H9 (cell line): ENCODE results near the gene DCC. TPM values are rescaled to one million over a fixed set of nuclear protein-coding genes. Genes with fewer than 3 reads are reported as not detected.

ENCODE experiments used
- DNase-seq: peaks from one replicate; pipeline ENCODE4 v3.0.0-alpha.2; 2017
- H2AFZ ChIP-seq: one replicate; pipeline ENCODE4 v1.6.1; 2013; ENCODE audit warnings: mild to moderate bottlenecking, low read length, control low read depth, moderate library complexity
- H2AK5ac ChIP-seq: 2 replicates; pipeline ENCODE4 v1.6.1; 2013; ENCODE audit warnings: low read length, control low read depth, mixed read lengths; ENCODE audit not compliant: insufficient read length
- H2BK120ac ChIP-seq: one replicate; pipeline ENCODE4 v1.6.1; 2013; ENCODE audit warnings: low read depth, mild to moderate bottlenecking, low read length, control low read depth, inconsistent platforms; ENCODE audit not compliant: poor library complexity, severe bottlenecking
- H2BK12ac ChIP-seq: 2 replicates; pipeline ENCODE4 v1.6.1; 2013; ENCODE audit warnings: low read length, control low read depth, mixed read lengths, low read depth; ENCODE audit not compliant: insufficient read length
- H2BK15ac ChIP-seq: 2 replicates; pipeline ENCODE4 v1.6.1; 2013; ENCODE audit warnings: low read depth, low read length, control low read depth
- H2BK20ac ChIP-seq: one replicate; pipeline ENCODE4 v1.6.1; 2013; ENCODE audit warnings: low read depth, mild to moderate bottlenecking, low read length, control low read depth, inconsistent platforms; ENCODE audit not compliant: poor library complexity, severe bottlenecking
- H2BK5ac ChIP-seq: 2 replicates; pipeline ENCODE4 v1.6.1; 2013; ENCODE audit warnings: low read length, control low read depth, mixed read lengths; ENCODE audit not compliant: insufficient read length
- H3K14ac ChIP-seq: 2 replicates; pipeline ENCODE4 v1.6.1; 2013; ENCODE audit warnings: low read length, control low read depth; ENCODE audit not compliant: insufficient read depth
- H3K18ac ChIP-seq: 2 replicates; pipeline ENCODE4 v1.6.1; 2013; ENCODE audit warnings: low read depth, mild to moderate bottlenecking, mixed read lengths, low read length, control low read depth; ENCODE audit not compliant: insufficient read length
- H3K23ac ChIP-seq: 2 replicates; pipeline ENCODE4 v1.6.1; 2013; ENCODE audit warnings: low read length, control low read depth, mixed read lengths, low read depth; ENCODE audit not compliant: insufficient read length
- H3K23me2 ChIP-seq: 2 replicates; pipeline ENCODE4 v1.6.1; 2013; ENCODE audit warnings: low read depth, mild to moderate bottlenecking, mixed read lengths, low read length, control low read depth; ENCODE audit not compliant: insufficient read length, poor library complexity, severe bottlenecking
- H3K27ac ChIP-seq: 2 replicates; pipeline ENCODE4 v1.5.1; 2013; ENCODE audit warnings: low read length, control low read depth, mixed read lengths, low read depth; ENCODE audit not compliant: insufficient read length
- H3K27me3 ChIP-seq: 2 replicates; pipeline ENCODE4 v1.6.1; 2013; ENCODE audit warnings: low read length, control low read depth, inconsistent platforms; ENCODE audit not compliant: insufficient read depth
- H3K4ac ChIP-seq: 2 replicates; pipeline ENCODE4 v1.6.1; 2013; ENCODE audit warnings: low read depth, mild to moderate bottlenecking, control low read depth, inconsistent platforms, low read length, moderate library complexity
- H3K4me1 ChIP-seq: 2 replicates; pipeline ENCODE4 v1.6.1; 2013; ENCODE audit warnings: low read length, control low read depth, inconsistent platforms; ENCODE audit not compliant: insufficient read depth
- H3K4me2 ChIP-seq: 2 replicates; pipeline ENCODE4 v1.6.1; 2013; ENCODE audit warnings: low read length, control low read depth, mixed read lengths; ENCODE audit not compliant: insufficient read length, insufficient read depth
- H3K56ac ChIP-seq: 2 replicates; pipeline ENCODE4 v1.6.1; 2013; ENCODE audit warnings: low read depth, mild to moderate bottlenecking, mixed read lengths, low read length, control low read depth; ENCODE audit not compliant: insufficient read length
- H3K79me1 ChIP-seq: 2 replicates; pipeline ENCODE4 v1.6.1; 2013; ENCODE audit warnings: low read depth, mild to moderate bottlenecking, moderate library complexity, low read length, control low read depth, inconsistent platforms; ENCODE audit not compliant: insufficient read depth, poor library complexity, severe bottlenecking
- H3K79me2 ChIP-seq: 2 replicates; pipeline ENCODE4 v1.6.1; 2013; ENCODE audit warnings: low read length, control low read depth, inconsistent platforms; ENCODE audit not compliant: insufficient read depth
- H3K9ac ChIP-seq: 2 replicates; pipeline ENCODE4 v1.6.1; 2013; ENCODE audit warnings: low read length, control low read depth, mixed read lengths; ENCODE audit not compliant: insufficient read length; ENCODE audit errors: extremely low read depth
- H3K9me3 ChIP-seq: one replicate; pipeline ENCODE4 v1.6.1; 2013; ENCODE audit warnings: low read depth, low read length, inconsistent platforms; ENCODE audit not compliant: control insufficient read depth
- H3T11ph ChIP-seq: one replicate; pipeline ENCODE4 v1.6.1; 2013; ENCODE audit warnings: mild to moderate bottlenecking, low read length, control low read depth, inconsistent platforms
- H4K20me1 ChIP-seq: one replicate; pipeline ENCODE4 v1.6.1; 2013; ENCODE audit not compliant: control insufficient read depth, insufficient read length, insufficient read depth
- H4K5ac ChIP-seq: 2 replicates; pipeline ENCODE4 v1.6.1; 2013; ENCODE audit warnings: low read depth, mild to moderate bottlenecking, mixed read lengths, low read length, control low read depth; ENCODE audit not compliant: insufficient read length
- H4K8ac ChIP-seq: replicated peaks from 2 replicates; pipeline ENCODE4 v1.6.1; 2013; ENCODE audit warnings: low read length, control low read depth, mixed read lengths, low read depth; ENCODE audit not compliant: insufficient read length
- H4K91ac ChIP-seq: 2 replicates; pipeline ENCODE4 v1.6.1; 2013; ENCODE audit warnings: low read depth, mild to moderate bottlenecking, moderate library complexity, mixed read lengths, low read length, control low read depth; ENCODE audit not compliant: insufficient read length
- H3K27ac Mint-ChIP-seq, 3 experiments: 2 replicates in 2 of 3; 3 replicates in 1 of 3; pipeline ENCODE4 v1.8.0; 2020 to 2021; ENCODE audit warnings: mixed read lengths in 3 of 3, mild to moderate bottlenecking in 1 of 3, moderate library complexity in 1 of 3
- H3K27me3 Mint-ChIP-seq: 2 replicates; pipeline ENCODE4 v1.8.0; 2021; ENCODE audit warnings: low read depth, mild to moderate bottlenecking, moderate library complexity, mixed read lengths
- H3K36me3 Mint-ChIP-seq, 3 experiments: 2 replicates in 2 of 3; 3 replicates in 1 of 3; pipeline ENCODE4 v1.8.0; 2020 to 2021; ENCODE audit warnings: low read depth in 3 of 3, mixed read lengths in 3 of 3; ENCODE audit not compliant: insufficient read depth in 1 of 3
- H3K4me1 Mint-ChIP-seq, 2 experiments: 2 replicates each; pipeline ENCODE4 v1.8.0; 2020; ENCODE audit warnings: mixed read lengths in 2 of 2
- H3K4me3 Mint-ChIP-seq, 2 experiments: 2 replicates in 1 of 2; 3 replicates in 1 of 2; pipeline ENCODE4 v1.8.0; 2020 to 2021; ENCODE audit warnings: mild to moderate bottlenecking in 2 of 2, mixed read lengths in 2 of 2, moderate library complexity in 1 of 2
- H3K9me3 Mint-ChIP-seq, 2 experiments: 2 replicates in 1 of 2; 3 replicates in 1 of 2; pipeline ENCODE4 v1.8.0; 2020; ENCODE audit warnings: mild to moderate bottlenecking in 2 of 2, mixed read lengths in 2 of 2, moderate library complexity in 1 of 2
- CTCF ChIP-seq: fragments of 200-600 bp; sonication (generic); conservative IDR thresholded peaks from 3 replicates; pipeline ENCODE4 v1.8.0; 2021; ENCODE audit warnings: antibody characterized with exemption, mild to moderate bottlenecking
- WGBS: extraction: QIAGEN DNeasy Blood & Tissue Kit; methylation state at CpG from one replicate; pipeline ENCODE4 v1.1.7; 2013; ENCODE audit warnings: missing lambda C conversion rate, low lambda C conversion rate, mixed read lengths; ENCODE audit not compliant: insufficient read length; ENCODE audit errors: extremely low coverage; 5-methylcytosine and 5-hydroxymethylcytosine counted together
- total RNA-seq: library from RNA; stranded (reverse); gene quantifications from 2 replicates; pipeline ENCODE4 v1.2.1, GENCODE V29; 2021

Gene DCC
- total RNA-seq, 1 experiment from 2014 or later: 0.35 TPM

GRCh38 chr18:53134711-53135110, 794.7 kb downstream of the DCC start:
- Histone ChIP-seq H2BK5ac (no peak overlapping the region), H2BK120ac (no peak overlapping the region), H2BK15ac (no peak overlapping the region), H3K27ac (no peak overlapping the region), H3K4ac (no peak overlapping the region), H3K4me2 (no peak overlapping the region), H4K8ac (no peak overlapping the region), H3K23me2 (no peaks in the 10 kb centered on the region), H4K5ac (no peak overlapping the region), H3K27me3 (no peaks in the 10 kb centered on the region), H3K4me1 (no peaks in the 10 kb centered on the region), H2AFZ (no peak overlapping the region), H3K56ac (no peak overlapping the region), H2BK12ac (no peak overlapping the region), H2BK20ac (no peak overlapping the region), H2AK5ac (no peak overlapping the region), H3K14ac (no peak overlapping the region), H3K9ac (no peak overlapping the region), H3K79me1 (no peaks in the 10 kb centered on the region), H3T11ph (no peak overlapping the region), H3K23ac (no peak overlapping the region), H3K79me2 (no peaks in the 10 kb centered on the region), H4K91ac (no peak overlapping the region), H3K18ac (no peak overlapping the region), H4K20me1 (no peaks in the 10 kb centered on the region), H3K9me3 (no peaks in the 10 kb centered on the region)
- Mint-ChIP-seq H3K9me3 (peaks cover 0 to 3% of the 10 kb centered on the region in 2 experiments; a peak in 2 of 5 replicates), H3K27me3 (no peaks in the 10 kb centered on the region), H3K27ac (no peak overlapping the region), H3K4me1 (peaks cover 0 to 4% of the 10 kb centered on the region in 2 experiments; a peak in 2 of 4 replicates), H3K36me3 (no peaks in the 10 kb centered on the region), H3K4me3 (no peak overlapping the region)
- DNase-seq: no peak
- WGBS: no CpG with 5 or more reads among the region's 3 CpGs
- no peak for TF ChIP-seq CTCF
